NCI-H460 (cell line): ENCODE measurements around the gene IFI6. TPM values are rescaled to one million over a fixed set of nuclear protein-coding genes. Genes with fewer than 3 reads are reported as not detected.
A peak's percentile ranks its signal among the peaks of the same experiment; 100 is the strongest.
"Not testable (repeated sequence)": the region's sequence is repeated elsewhere in the genome, so short reads cannot be mapped to it uniquely, and the experiment has no call there.

Experiments
- DNase-seq: peaks from one replicate; pipeline ENCODE4 v3.0.0-alpha.2; 2016; ENCODE audit warnings: low read depth; ENCODE audit errors: extremely low read depth
- polyA plus RNA-seq: library from polyadenylated mRNA; depleted of rRNA; stranded (reverse); fragments of >200 nt; gene quantifications from 2 replicates; pipeline ENCODE4 v1.2.3, GENCODE V29; 2014; cell fraction: nucleus; rRNA removed
- total RNA-seq: library from RNA; depleted of rRNA; stranded (reverse); fragments of >200 nt; shearing (Covaris generic); gene quantifications from 2 replicates; pipeline ENCODE4 v1.2.3, GENCODE V29; 2014; rRNA removed

Gene IFI6
- 23.1 and 28.8 TPM in 2 replicates for total RNA-seq
- 65.7 and 112 TPM in 2 replicates for polyA plus RNA-seq

- DNase-seq: peak; percentile 89
Observed at GRCh38 chr1:27671964-27672749, at the start of gene IFI6. IFI6 (minus strand) TSS chr1:27672192; CDS start chr1:27669314, 2,878 bp downstream.

GRCh38 chr1:27719286-27720251, 47.6 kb upstream of the IFI6 start:
- no peak for DNase-seq

DNA sequence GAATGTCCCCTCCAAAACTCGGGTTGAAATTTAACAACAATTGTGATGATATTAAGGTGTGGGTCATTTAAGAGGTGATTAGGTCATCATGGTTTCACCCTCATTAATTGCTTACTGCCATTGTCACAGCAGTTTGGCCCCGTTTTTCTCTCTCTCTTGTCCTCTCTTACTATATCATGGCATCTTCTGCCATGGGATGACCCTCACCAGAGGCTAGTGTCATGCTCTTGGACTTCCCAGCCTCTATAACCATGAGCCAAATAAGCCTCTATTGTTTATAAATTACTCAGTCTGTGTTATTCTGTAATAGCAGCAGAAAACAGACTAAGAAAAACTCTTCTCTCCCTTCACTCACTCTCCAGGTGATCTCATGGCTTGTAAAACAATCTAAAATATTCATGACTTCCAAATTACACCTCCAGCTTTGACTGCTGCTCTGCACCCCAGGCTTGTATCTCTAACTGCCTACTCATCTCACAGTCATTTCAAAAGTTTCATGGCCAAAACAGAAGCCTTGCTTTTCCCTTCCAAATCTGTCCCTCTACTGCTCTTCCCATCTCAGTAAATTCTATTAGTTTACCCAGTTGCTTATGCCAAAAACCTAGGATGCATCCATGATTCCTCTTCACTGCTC, 44.4 kb upstream of the IFI6 start:
- no peak for DNase-seq

GRCh38 chr1:27713869-27714513, 42.0 kb upstream of the IFI6 start:
- DNase-seq: no peak

DNA sequence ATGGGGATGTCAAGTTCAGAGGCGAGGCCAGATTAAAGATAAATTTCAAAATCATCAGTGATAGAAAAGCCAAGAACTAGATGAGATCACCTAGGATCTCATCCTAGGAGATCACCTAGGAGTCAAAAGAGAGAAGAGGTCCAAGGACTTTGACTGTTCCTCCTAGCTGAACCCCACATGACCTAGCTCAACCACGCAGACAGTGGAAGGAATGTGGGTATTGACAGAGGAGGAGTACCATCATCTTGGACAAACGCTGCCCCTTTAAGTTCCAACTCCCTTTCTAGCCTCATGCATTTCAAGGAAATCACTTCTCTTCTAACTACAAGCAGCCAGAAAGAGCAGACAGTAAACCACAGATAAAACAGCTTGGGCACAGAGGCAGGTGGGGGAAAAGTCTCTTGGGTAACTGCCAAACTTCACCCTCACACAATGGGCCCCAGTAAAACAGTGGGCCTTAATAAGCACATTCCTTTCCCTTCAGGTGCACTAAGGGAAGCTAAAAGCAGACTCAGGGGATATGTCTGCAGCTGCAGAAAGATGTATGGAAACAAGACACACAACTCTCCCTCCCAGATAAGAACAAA, 41.2 kb upstream of the IFI6 start:
- no peak for DNase-seq

GRCh38 chr1:27710574-27710973, 38.6 kb upstream of the IFI6 start:
- DNase-seq: no peak

DNA sequence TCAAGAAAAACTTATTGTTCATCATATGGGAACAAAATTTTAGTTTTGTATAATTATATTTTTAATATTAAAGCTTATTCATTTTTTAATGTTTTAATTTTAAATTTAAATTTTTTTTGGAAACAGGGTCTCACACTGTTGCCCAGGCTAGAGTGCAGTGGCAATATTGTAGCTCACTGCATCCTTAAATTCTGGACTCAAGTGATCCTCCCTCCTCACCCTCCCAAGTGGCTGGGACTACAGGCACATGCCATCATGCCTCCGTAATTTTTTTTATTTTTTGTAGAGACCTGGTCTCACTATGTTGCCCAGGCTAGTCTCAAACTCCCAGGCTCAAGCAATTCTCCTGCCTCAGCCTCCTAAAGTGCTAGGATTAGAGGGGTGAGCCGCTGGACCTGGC, 33.6 kb upstream of the IFI6 start:
- no peak for DNase-seq

DNA sequence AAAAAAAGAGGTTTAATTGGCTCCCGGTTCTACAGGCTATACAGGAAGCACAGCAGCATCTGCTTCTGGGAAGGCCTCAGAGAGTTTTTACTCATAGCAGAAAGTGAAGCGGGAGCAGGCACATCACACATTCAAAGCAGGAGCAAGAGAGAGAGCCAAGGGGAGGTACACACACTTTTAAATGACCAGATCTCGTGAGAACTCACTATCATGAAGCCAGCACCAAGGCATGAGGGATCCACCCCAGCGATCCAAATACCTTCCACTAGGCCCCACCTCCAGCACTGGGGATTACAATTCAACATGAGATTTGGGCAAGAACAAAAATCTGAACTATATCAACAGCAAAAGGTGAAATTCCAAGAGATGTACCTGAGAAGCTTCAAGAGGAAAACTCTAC, 33.0 kb upstream of the IFI6 start:
- DNase-seq: no peak

- not testable (repeated sequence) for DNase-seq
Observed at GRCh38 chr1:27696835-27697234, 24.8 kb upstream of the IFI6 start.

- DNase-seq: no peak
Observed at GRCh38 chr1:27690183-27690582, 18.2 kb upstream of the IFI6 start.

- no peak for DNase-seq
Observed at GRCh38 chr1:27689423-27690173, 17.6 kb upstream of the IFI6 start.

DNA sequence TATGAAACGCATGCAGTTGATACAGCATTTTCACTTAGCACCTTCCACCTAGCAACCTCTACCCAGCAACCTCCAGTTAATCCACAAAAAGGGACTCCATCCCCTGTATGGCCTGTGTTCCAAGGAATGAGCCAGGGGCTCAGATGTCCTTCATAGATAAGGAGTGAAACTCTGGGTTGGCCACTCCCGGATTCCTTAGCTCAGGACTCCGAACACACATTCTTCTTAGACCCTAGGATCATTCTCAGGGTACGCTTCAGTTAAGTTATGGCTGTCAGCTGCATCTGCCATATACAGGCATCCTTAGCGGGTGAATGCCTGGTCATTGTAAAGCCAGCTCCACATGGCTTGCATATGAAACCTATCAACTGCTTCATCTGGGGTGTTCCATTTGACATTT, 15.9 kb upstream of the IFI6 start:
- DNase-seq: no peak

GRCh38 chr1:27686223-27686990, 14.4 kb upstream of the IFI6 start:
- DNase-seq: no peak

GRCh38 chr1:27684176-27684575, 12.2 kb upstream of the IFI6 start:
- no peak for DNase-seq

- DNase-seq: no peak
Observed at GRCh38 chr1:27682351-27682944, 10.5 kb upstream of the IFI6 start.

DNA sequence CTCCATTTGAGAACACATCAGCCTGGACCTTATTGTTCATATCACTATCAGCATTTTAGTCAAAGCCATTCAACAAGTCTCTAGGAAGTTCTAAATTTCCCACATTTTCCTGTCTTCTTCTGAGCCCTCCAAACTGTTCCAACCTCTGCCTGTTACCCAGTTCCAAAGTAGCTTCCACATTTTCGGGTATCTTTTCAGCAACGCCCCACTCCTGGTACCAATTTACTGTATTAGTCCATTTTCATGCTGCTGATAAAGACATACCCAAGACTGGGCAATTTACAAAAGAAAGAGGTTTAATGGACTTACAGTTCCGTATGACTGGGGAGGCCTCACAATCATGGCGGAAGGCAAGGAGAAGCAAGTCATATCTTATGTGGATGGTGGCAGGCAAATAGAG, 9.6 kb upstream of the IFI6 start:
- DNase-seq: not testable (repeated sequence)

DNA sequence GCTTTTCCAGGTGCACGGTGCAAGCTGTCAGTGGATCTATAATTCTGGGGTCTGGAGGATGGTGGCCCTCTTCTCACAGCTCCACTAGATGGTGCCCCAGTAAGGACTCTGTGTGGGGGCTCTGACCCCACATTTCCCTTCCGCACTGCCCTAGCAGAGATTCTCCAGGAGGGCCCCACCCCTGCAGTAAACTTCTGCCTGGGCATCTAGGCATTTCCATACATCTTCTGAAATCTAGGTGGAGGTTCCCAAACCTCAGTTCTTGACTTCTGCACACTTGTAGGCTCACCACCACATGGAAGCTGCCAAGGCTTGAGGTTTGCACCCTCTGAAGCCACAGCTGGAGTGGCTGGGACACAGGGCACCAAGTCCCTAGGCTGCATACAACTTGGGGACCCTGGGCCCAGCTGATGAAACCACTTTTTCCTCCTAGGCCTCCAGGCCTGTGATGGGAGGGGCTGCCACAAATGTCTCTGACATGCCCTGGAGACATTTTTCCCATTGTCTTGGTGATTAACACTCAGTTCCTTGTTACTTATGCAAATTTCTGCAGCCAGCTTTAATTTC, 8.3 kb upstream of the IFI6 start:
- DNase-seq: not testable (repeated sequence)

- DNase-seq: no peak
Observed at GRCh38 chr1:27678747-27679146, 6.8 kb upstream of the IFI6 start.
